ENCODE measurements around the gene SPEN.

Gene SPEN

DNA sequence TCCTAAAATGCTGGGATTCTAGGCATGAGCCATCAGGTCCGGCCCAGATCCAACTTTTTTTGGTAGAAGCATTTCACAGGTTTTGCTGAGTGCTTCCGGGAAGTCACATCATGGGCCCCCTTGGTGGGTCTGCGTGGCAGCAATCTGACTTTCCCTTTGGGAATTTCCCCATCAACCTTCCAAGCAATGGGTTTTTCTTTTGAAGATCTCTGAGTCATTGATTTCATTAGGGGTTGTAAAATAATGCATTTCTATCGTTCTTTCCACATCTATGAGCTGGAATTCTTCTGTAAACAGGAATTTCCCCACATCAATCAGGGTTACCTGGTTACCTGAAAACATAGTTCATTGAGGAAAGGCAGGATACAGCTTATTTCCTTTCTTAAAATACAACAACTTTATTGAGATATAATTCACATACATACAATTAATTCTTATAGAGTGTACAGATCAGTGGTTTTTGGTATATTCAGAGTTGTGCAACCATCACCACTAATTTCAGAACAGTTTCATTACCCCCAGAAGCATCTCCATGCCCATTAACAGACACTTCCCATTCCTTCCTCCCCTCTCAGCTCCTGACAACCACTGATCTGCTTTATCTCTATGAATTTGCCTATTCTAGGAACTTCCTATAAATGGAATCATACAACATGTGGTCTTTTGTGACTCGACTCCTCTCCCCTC, 138.2 kb downstream of the SPEN start:
- no peak for DNase-seq (ENCODE audit: low read depth)

DNA sequence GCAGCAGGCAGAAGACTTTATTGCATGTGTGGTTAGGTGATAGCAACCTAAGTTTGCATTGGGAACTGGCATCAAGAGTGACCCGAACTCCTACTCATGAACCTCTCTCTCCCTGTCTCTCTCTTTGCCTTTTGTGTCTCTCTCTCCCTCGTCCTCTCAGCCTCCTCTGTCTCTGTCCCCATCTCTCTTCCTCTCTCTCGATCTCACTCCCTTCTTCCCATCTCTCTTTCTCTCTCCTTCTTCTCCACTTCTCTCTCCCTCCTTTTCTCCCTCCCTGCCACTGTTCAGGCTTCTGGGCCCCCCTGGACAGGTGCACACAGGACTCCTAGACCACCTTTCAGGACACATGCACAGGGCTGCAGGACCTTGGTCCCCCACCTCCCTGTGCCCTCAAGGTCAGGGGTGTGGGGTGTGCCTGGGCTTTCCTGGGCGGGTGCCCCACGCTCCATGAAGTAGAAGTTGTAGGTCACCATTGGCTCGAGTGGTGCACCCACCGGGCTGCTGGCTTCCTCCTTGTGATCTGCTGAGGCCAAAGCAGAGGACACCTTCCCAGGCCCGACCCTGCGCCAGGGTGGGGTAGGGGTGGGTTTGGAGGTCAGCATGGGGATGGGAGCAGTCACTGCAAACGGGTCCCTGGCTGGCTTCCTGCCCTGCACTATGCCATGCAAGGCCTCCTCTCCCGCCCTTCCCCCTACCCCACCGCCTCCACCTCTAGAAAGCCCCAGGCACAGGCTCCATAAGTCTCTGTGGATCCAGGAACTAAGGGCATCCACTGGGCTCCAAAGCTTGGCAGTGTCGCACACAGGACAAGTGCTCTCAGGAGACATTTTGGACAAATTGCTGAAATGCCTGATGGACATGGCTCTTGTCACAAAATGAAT, 141.6 kb downstream of the SPEN start:
- no peak for DNase-seq (ENCODE audit: low read depth)

DNA sequence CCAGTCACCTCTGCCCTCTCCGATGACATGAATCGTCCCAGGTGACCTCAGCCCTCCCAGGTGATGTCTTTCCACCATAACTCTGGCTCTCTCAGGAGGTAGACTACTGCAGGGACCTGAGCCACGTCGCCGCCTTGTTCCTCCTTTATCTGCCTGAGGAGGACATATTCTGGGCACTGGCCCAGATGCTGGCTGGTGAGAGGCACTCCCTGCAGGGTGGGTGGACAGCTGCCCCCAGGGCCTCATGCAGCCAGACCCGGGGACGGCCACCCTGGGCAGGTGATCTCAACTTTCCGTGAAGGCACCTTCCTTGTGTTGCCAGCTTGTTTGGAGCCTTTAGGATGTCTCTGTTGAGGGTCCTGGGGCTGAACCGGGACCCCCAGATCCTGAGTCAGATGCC, 142.3 kb downstream of the SPEN start:
- DNase-seq (ENCODE audit: low read depth): no peak
